ENCODE data around the gene HP1BP3.

GRCh38 chr1:20695515-20695914 is 91.6 kb downstream of the HP1BP3 start:
- TF ChIP-seq, protein P1, sequence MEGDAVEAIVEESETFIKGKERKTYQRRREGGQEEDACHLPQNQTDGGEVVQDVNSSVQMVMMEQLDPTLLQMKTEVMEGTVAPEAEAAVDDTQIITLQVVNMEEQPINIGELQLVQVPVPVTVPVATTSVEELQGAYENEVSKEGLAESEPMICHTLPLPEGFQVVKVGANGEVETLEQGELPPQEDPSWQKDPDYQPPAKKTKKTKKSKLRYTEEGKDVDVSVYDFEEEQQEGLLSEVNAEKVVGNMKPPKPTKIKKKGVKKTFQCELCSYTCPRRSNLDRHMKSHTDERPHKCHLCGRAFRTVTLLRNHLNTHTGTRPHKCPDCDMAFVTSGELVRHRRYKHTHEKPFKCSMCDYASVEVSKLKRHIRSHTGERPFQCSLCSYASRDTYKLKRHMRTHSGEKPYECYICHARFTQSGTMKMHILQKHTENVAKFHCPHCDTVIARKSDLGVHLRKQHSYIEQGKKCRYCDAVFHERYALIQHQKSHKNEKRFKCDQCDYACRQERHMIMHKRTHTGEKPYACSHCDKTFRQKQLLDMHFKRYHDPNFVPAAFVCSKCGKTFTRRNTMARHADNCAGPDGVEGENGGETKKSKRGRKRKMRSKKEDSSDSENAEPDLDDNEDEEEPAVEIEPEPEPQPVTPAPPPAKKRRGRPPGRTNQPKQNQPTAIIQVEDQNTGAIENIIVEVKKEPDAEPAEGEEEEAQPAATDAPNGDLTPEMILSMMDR (IDR thresholded peaks at IDR 0.05; ENCODE audit: low read depth, low read length, missing input control), result no peak
- no peak for TF ChIP-seq NR2F2 (IDR thresholded peaks at IDR 0.05)
- no peak for TF ChIP-seq SP1 (IDR thresholded peaks at IDR 0.05)
- no peak for TF ChIP-seq HNF4G (IDR thresholded peaks at IDR 0.05)
- no peak for TF ChIP-seq JUND (IDR thresholded peaks at IDR 0.05)
- TF ChIP-seq FOXA2 (IDR thresholded peaks at IDR 0.05), result no peak
- TF ChIP-seq REST (IDR thresholded peaks at IDR 0.05), result no peak
- TF ChIP-seq GABPA (IDR thresholded peaks at IDR 0.05 in 1 of 2, conservative IDR thresholded peaks at IDR 0.05 in 1 of 2), result no peak
- TF ChIP-seq, protein P2, sequence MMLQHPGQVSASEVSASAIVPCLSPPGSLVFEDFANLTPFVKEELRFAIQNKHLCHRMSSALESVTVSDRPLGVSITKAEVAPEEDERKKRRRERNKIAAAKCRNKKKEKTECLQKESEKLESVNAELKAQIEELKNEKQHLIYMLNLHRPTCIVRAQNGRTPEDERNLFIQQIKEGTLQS (IDR thresholded peaks at IDR 0.05), result no peak
- no peak for TF ChIP-seq TAF1 (conservative IDR thresholded peaks at IDR 0.05)
- no peak for TF ChIP-seq ZBTB33 (IDR thresholded peaks at IDR 0.05)
- TF ChIP-seq RAD21 (IDR thresholded peaks at IDR 0.05), result no peak
